Keratinocyte (primary cell): ENCODE results near the gene IRAK2. TPM values are rescaled to one million over a fixed set of nuclear protein-coding genes. Genes with fewer than 3 reads are reported as not detected.

Source experiments
- DNase-seq: peaks from one replicate; pipeline ENCODE4 v3.0.0-alpha.2; 2011; ENCODE audit warnings: low read depth, missing footprints, low spot score
- FAIRE-seq: peaks from 2 replicates; lab custom pipeline; 2011; peaks lifted over from hg19 to GRCh38; lab: Jason Lieb, UNC
- H2AFZ ChIP-seq: 2 replicates; pipeline ENCODE4 v1.6.0; 2012; ENCODE audit warnings: low read length, control low read depth, inconsistent platforms; ENCODE audit not compliant: control insufficient read depth
- H3K27ac ChIP-seq: 2 replicates; pipeline ENCODE4 v1.5.1; 2011; ENCODE audit warnings: low read length; ENCODE audit not compliant: control insufficient read depth, insufficient read depth
- H3K27me3 ChIP-seq: 3 replicates; pipeline ENCODE4 v1.6.0; 2011; ENCODE audit warnings: low read length; ENCODE audit not compliant: control insufficient read depth, insufficient read depth; ENCODE audit errors: extremely low read depth
- H3K36me3 ChIP-seq, 2 experiments: 2 replicates in 1 of 2; 3 replicates in 1 of 2; pipeline ENCODE4 v1.5.1; 2011; ENCODE audit warnings: low read length in 2 of 2, mild to moderate bottlenecking in 1 of 2; ENCODE audit not compliant: control insufficient read depth in 2 of 2, insufficient read depth in 2 of 2; ENCODE audit errors: extremely low read depth in 1 of 2
- H3K4me1 ChIP-seq: 3 replicates; pipeline ENCODE4 v1.5.1; 2011; ENCODE audit warnings: low read length; ENCODE audit not compliant: control insufficient read depth, insufficient read depth; ENCODE audit errors: extremely low read depth
- H3K4me2 ChIP-seq: 3 replicates; pipeline ENCODE4 v1.6.0; 2011; ENCODE audit warnings: low read depth, low read length; ENCODE audit not compliant: control insufficient read depth, insufficient read depth; ENCODE audit errors: extremely low read depth
- H3K4me3 ChIP-seq, 3 experiments: fragments of 200-600 bp in 1 of 3; sonication (generic) in 1 of 3; 2 replicates in 2 of 3; 3 replicates in 1 of 3; pipeline ENCODE4 v1.5.1; 2011 to 2016; ENCODE audit warnings: low read length in 3 of 3, mild to moderate bottlenecking in 3 of 3, control low read depth in 2 of 3, inconsistent platforms in 1 of 3, low read depth in 1 of 3, mixed read lengths in 1 of 3, mixed run types in 1 of 3, moderate library complexity in 1 of 3; ENCODE audit not compliant: control insufficient read depth in 2 of 3, insufficient read depth in 2 of 3; ENCODE audit errors: extremely low read depth in 1 of 3
- H3K79me2 ChIP-seq: 2 replicates; pipeline ENCODE4 v1.6.0; 2012; ENCODE audit warnings: low read length; ENCODE audit not compliant: control insufficient read depth, insufficient read depth
- H3K9ac ChIP-seq: 3 replicates; pipeline ENCODE4 v1.6.0; 2011; ENCODE audit warnings: low read length; ENCODE audit not compliant: control insufficient read depth, insufficient read depth; ENCODE audit errors: extremely low read depth
- H3K9me1 ChIP-seq: 3 replicates; pipeline ENCODE4 v1.6.0; 2011; ENCODE audit warnings: low read length; ENCODE audit not compliant: control insufficient read depth, insufficient read depth; ENCODE audit errors: extremely low read depth
- H3K9me3 ChIP-seq: 2 replicates; pipeline ENCODE4 v1.5.1; 2012; ENCODE audit warnings: low read depth, low read length; ENCODE audit not compliant: control insufficient read depth
- H4K20me1 ChIP-seq: 3 replicates; pipeline ENCODE4 v1.6.0; 2011; ENCODE audit warnings: low read length; ENCODE audit not compliant: control insufficient read depth, insufficient read depth; ENCODE audit errors: extremely low read depth
- EZH2 ChIP-seq: IDR thresholded peaks from one replicate; pipeline ENCODE4 v1.6.1; 2012; ENCODE audit warnings: inconsistent platforms, mild to moderate bottlenecking, low read length, moderate library complexity
- dilution Hi-C: fragments of 300-500 bp; cut with MboI; formaldehyde crosslinking; loops from one replicate; pipeline ENCODE4 v1.7.0; 2020; ENCODE audit warnings: low sequenced_read_pairs; ENCODE audit not compliant: extremely low pct_ligation_motif_present
- polyA plus RNA-seq, 5 experiments: library from polyadenylated mRNA; depleted of rRNA in 3 of 5; stranded (reverse) in 3 of 5; stranded (forward) in 1 of 5; unstranded in 1 of 5; fragments of >200 nt; gene quantifications; 1 replicate in 1 of 5; 2 replicates in 3 of 5; 3 replicates in 1 of 5; pipeline versions ENCODE4 v1.2.1 to v1.2.3, GENCODE V29; 2011 to 2012; ENCODE audit warnings: missing spikeins in 2 of 5, low read depth in 1 of 5, low replicate concordance in 1 of 5
- TF ChIP-seq, protein P1 (sequence below), 3 experiments: IDR thresholded peaks in 1 of 3; conservative IDR thresholded peaks in 1 of 3; optimal IDR thresholded peaks in 1 of 3; 2 replicates in 2 of 3; 3 replicates in 1 of 3; pipeline versions ENCODE3 to v1.5.1; 2011; ENCODE audit warnings: low read length in 3 of 3, mild to moderate bottlenecking in 3 of 3, moderate library complexity in 2 of 3, control low read depth in 1 of 3, inconsistent platforms in 1 of 3; ENCODE audit not compliant: insufficient read depth in 2 of 3; ENCODE audit errors: extremely low read depth in 1 of 3

IRAK2 gene
- polyA plus RNA-seq, 1 donor (not counting 4 experiments of a cell fraction or from before 2014, with no cell fraction given) = 3.5 TPM

DNA sequence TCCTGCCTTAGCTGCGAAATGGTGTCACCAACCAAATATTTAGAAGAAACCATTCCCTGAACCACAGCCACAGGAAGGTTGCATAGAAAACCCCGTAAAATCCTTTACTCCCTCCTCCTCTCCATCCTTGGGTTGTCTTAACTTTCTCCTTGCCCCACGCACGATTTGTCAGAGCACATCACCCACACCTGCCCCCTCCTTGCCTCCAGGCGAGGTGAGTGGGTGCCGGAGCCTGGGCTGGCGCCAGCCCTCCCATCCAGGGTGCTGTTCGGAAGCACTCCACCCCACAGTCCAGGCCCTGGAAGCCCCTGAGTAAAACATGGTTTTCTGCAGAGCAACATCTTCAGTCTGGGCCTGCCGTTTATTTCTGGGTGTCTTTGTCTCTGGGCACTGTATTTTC, 124.4 kb downstream of the IRAK2 start:
- H3K9me1 ChIP-seq = no peaks in the 10 kb centered on the region

DNA sequence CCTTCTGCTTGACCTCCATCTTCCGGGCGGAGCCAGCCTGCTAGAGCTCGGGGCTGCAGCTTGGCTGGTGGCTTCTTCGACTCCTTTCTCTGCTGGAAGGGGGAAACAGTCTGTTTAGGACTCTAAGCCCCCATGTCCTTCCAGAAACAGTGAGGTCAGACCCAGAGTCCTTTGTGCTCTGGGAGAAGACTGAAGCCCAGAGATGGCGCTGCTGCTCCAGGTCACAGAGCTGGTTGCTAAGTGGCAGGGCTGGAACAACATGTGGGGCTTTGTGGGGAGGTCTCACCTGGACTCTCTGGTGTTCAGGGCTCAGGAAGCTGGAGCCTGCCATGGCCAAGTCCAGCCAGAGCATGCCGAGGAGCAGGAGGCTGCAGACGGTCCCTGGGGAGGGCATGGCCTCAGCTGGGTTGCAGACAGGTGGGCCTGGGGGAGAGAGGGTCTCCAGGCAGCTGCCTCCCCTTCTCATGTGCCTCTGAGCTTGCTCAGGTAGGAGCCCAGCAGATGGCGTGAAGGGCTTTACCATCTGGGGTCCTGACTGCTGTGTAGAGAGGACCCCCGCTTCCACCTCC, 125.2 kb downstream of the IRAK2 start:
- Histone ChIP-seq H3K9me1 (no peaks in the 10 kb centered on the region), H3K36me3 (peaks cover 10 to 19% of the 10 kb centered on the region in 2 experiments), H3K9me3 (no peaks in the 10 kb centered on the region), H3K4me2 (no peak overlapping the region), H3K79me2 (no peaks in the 10 kb centered on the region), H3K4me3 (no peak overlapping the region), H4K20me1 (no peaks in the 10 kb centered on the region), H3K9ac (no peak overlapping the region), H2AFZ (no peak overlapping the region), H3K27me3 (no peaks in the 10 kb centered on the region), H3K4me1 (no peaks in the 10 kb centered on the region), H3K27ac (no peak overlapping the region)
- TF ChIP-seq EZH2 = no peak
- TF ChIP-seq, protein P1, sequence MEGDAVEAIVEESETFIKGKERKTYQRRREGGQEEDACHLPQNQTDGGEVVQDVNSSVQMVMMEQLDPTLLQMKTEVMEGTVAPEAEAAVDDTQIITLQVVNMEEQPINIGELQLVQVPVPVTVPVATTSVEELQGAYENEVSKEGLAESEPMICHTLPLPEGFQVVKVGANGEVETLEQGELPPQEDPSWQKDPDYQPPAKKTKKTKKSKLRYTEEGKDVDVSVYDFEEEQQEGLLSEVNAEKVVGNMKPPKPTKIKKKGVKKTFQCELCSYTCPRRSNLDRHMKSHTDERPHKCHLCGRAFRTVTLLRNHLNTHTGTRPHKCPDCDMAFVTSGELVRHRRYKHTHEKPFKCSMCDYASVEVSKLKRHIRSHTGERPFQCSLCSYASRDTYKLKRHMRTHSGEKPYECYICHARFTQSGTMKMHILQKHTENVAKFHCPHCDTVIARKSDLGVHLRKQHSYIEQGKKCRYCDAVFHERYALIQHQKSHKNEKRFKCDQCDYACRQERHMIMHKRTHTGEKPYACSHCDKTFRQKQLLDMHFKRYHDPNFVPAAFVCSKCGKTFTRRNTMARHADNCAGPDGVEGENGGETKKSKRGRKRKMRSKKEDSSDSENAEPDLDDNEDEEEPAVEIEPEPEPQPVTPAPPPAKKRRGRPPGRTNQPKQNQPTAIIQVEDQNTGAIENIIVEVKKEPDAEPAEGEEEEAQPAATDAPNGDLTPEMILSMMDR (optimal IDR thresholded peaks at IDR 0.05 in 1 of 3, IDR thresholded peaks at IDR 0.05 in 1 of 3, conservative IDR thresholded peaks at IDR 0.05 in 1 of 3; ENCODE audit: extremely low read depth in 1 of 3, insufficient read depth in 2 of 3, low read length in 3 of 3) = no peak
- no peak for DNase-seq
- no peak for FAIRE-seq
- dilution Hi-C loops = no loop called here

More for the DNA sequence above, 124.4 kb downstream of the IRAK2 start:
- no peak for FAIRE-seq
- Histone ChIP-seq H3K27ac (no peak overlapping the region), H3K9me3 (no peaks in the 10 kb centered on the region), H3K4me3 (no peak overlapping the region), H3K4me2 (no peak overlapping the region), H3K9ac (no peak overlapping the region), H4K20me1 (no peaks in the 10 kb centered on the region), H2AFZ (no peak overlapping the region), H3K79me2 (no peaks in the 10 kb centered on the region), H3K4me1 (no peaks in the 10 kb centered on the region), H3K27me3 (no peaks in the 10 kb centered on the region), H3K36me3 (peaks cover 9 to 18% of the 10 kb centered on the region in 2 experiments)
- TF ChIP-seq EZH2 = no peak
- TF ChIP-seq, protein P1 (optimal IDR thresholded peaks at IDR 0.05 in 1 of 3, IDR thresholded peaks at IDR 0.05 in 1 of 3, conservative IDR thresholded peaks at IDR 0.05 in 1 of 3; ENCODE audit: extremely low read depth in 1 of 3, insufficient read depth in 2 of 3, low read length in 3 of 3) = no peak
- DNase-seq = no peak
- dilution Hi-C loops = no loop called here
